Motor neuron (in vitro differentiated cells): ENCODE measurements around the gene CAMTA1. TPM values are rescaled to one million over a fixed set of nuclear protein-coding genes. Genes with fewer than 3 reads are reported as not detected.
A peak's percentile ranks its signal among the peaks of the same experiment; 100 is the strongest.

ENCODE experiments used
- ATAC-seq, 8 experiments: fragments of 200-7000 bp; cut with Tn5 transposase; replicated peaks in 6 of 8; 2 replicates each; pipeline ENCODE4 v1.8.0; 2021; ENCODE audit warnings: mild to moderate bottlenecking in 8 of 8, moderate library complexity in 8 of 8
- H3K27ac ChIP-seq, 2 donors: fragments of 250-450 bp; sonication (Bioruptor Pico); 2 replicates each; pipeline ENCODE4 v1.9.0; 2021; ENCODE audit warnings: antibody characterized with exemption in 2 of 2, mild to moderate bottlenecking in 2 of 2, moderate library complexity in 1 of 2
- H3K4me1 ChIP-seq, 2 donors: fragments of 250-450 bp; sonication (Bioruptor Pico); replicated peaks in 1 of 2; 2 replicates each; pipeline ENCODE4 v1.6.1; 2021; ENCODE audit warnings: antibody characterized with exemption in 2 of 2, mild to moderate bottlenecking in 2 of 2, moderate library complexity in 1 of 2
- H3K4me3 ChIP-seq, 5 donors: fragments of 250-450 bp; sonication (Bioruptor Pico); 2 replicates each; pipeline ENCODE4 v1.9.0; 2021; ENCODE audit warnings: antibody characterized with exemption in 5 of 5, mild to moderate bottlenecking in 5 of 5, moderate library complexity in 4 of 5
- WGBS, 10 experiments: fragments of 450-650 bp; shearing (Covaris generic); methylation state at CpG; one replicate each; pipeline ENCODE4 v1.0.0; 2022; 5-methylcytosine and 5-hydroxymethylcytosine counted together
- in situ Hi-C, 9 experiments: fragments of 400-800 bp; cut with MboI; loops; one replicate each; pipeline ENCODE4 v1.15.0; 2021; ENCODE audit warnings: low sequenced_read_pairs in 9 of 9, low pct_unique_long_range_greater_than_20kb in 2 of 9; ENCODE audit not compliant: unreplicated experiment in 9 of 9
- total RNA-seq, 8 experiments: library from RNA; unstranded; fragments of 300-600 nt; gene quantifications; 2 replicates each; pipeline versions ENCODE4 v1.2.3 to v1.2.4, GENCODE V29; 2022

CAMTA1 gene
- total RNA-seq, 8 experiments from 2014 or later = 38.5 to 145 (median 77.6) TPM

DNA sequence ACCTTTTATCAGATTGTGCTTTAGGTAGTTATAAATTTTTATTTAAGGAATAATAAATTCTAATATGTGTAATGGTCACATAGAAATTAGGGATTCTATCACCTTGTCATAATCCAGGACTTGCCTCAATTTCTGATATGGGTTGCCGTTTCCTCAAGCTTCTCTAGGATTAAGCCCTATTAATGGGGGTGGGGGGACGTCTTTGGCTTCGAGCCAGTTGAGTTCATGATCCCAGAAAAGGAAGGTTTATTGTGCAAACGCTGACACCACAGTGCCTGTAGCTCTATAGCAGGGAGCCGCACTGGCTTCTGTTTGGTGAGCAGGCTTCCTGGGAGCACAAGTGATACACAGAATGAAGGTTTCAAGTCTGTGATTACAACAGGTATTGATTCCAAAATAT lies 963.9 kb downstream of the CAMTA1 start:
- 23 to 70% (median 44%) methylated on average over 2 to 5 of the region's 5 CpGs; no CpG with 5 or more reads in 2 of the 10 experiments for WGBS, 10 experiments
- Histone ChIP-seq H3K4me1 (peaks cover 9 to 12% of the 10 kb centered on the region in 2 donors), H3K27ac (no peak overlapping the region), H3K4me3 (no peak overlapping the region)
- in situ Hi-C loops = loop anchor here in 1 of 9 experiments (10.0 kb wide), 1 partner anchor 74 kb away; no protein-coding TSS in a partner anchor
- ATAC-seq = no peak

DNA sequence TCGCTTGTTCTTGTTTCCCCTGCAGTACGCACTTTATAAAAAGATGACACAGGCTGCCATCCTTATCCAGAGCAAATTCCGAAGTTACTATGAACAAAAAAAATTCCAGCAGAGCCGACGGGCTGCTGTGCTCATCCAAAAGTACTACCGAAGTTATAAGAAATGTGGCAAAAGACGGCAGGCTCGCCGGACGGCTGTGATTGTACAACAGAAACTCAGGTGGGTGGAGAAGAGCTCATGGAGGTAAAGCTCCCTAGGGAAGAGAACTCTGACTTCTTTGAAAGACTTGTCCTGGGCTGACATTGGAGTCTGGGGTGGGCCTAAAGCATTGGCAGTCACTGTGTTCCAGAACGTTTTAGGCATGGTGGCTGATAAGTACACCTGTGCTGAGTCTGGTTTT lies 965.9 kb downstream of the CAMTA1 start:
- H3K27ac ChIP-seq = no peak overlapping the region
- WGBS, 10 experiments = 34 to 98% (median 85%) methylated on average over 1 to 11 of the region's 11 CpGs
- in situ Hi-C loops = loop anchor here in 4 of 9 experiments (5.0 to 25.0 kb wide), 2 partner anchors 84 to 89 kb away; no protein-coding TSS in a partner anchor
- peaks cover 9 to 12% of the 10 kb centered on the region in 2 donors for H3K4me1 ChIP-seq
- H3K4me3 ChIP-seq = no peak overlapping the region
- no peak for ATAC-seq

DNA sequence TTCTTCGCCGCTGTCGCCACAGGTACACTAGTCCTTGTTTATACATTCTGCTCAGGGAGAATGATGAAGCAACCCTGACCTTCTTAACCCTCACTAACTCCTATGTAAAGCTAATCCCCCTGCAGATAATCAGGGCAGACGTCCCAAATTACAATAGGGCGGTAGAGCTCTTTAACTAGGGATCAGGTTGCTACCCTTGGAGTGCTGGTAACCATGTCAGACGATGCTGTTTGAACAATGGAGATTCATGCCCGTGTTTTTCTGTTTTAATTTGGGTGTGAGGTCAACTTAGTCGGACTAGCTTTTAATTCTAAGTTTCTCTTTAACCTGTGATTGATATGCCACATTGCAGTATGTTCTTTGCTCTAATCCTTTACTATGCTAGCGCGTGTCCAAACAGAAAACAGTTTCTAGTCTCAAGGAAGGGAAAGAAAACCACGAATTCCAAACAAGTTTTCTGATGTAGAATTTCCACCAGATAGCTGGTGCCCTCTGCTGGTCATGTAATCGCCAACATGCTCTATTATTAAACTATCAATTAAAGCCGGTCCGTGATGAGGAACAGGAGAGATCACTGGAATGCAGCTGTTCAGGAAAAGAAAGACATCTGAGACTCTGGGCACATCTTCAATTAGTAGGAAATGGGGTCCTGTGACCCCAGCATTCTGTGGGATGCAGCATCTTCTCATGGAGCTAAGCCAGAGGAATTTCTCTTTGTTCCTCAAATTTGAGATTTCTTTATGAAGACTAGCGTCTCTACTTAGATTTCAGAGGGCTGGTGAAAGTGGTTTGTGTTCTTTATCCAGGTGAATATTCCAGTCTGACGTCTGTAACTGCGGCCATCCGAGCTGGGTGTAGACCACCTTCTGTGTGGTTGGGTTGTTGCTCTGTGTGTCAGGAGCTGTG lies 967.5 kb downstream of the CAMTA1 start:
- Histone ChIP-seq H3K4me3 (no peak overlapping the region), H3K27ac (no peak overlapping the region), H3K4me1 (peaks cover 9 to 12% of the 10 kb centered on the region in 2 donors)
- in situ Hi-C loops = loop anchor here in 4 of 9 experiments (5.0 to 25.0 kb wide), 2 partner anchors 85 to 90 kb away; no protein-coding TSS in a partner anchor
- WGBS, 10 experiments = 0 to 46% (median 20%) methylated on average over 1 to 18 of the region's 18 CpGs
- peak; percentile 57 to 93 (median 68) for ATAC-seq

DNA sequence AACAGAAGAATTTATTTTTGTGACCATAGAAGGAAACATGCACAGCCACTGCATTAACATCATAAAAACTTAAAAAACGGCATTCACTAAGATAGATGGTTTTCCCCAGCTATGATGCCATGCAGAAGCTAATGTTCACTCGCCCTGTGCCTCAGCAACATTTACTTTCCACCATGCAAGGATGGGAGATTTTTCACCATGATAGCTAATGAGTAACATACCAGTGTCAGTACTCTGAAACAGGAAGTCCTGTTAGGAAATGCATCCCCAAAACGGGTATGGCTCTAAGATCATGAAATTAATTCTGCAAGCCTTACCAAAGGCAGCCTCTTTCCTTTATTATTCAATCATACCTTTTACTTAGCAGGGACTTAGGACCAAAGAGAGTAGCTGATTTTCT lies 968.4 kb downstream of the CAMTA1 start:
- no peak for ATAC-seq
- 13 to 92% (median 58%) methylated on average over 1 to 3 of the region's 3 CpGs; no CpG with 5 or more reads in 1 of the 10 experiments for WGBS, 10 experiments
- no peak overlapping the region for H3K4me3 ChIP-seq
- no peak overlapping the region for H3K27ac ChIP-seq
- H3K4me1 ChIP-seq = peaks cover 9 to 12% of the 10 kb centered on the region in 2 donors
- in situ Hi-C loops = loop anchor here in 4 of 9 experiments (5.0 to 25.0 kb wide), 2 partner anchors 86 to 91 kb away; no protein-coding TSS in a partner anchor

GRCh38 chr1:7754234-7754633 lies 969.0 kb downstream of the CAMTA1 start:
- WGBS, 10 experiments = 30 to 94% (median 84%) methylated on average over 2 to 3 of the region's 3 CpGs; no CpG with 5 or more reads in 1 of the 10 experiments
- H3K4me3 ChIP-seq = no peak overlapping the region
- no peak overlapping the region for H3K27ac ChIP-seq
- no peak for ATAC-seq
- peaks cover 9 to 12% of the 10 kb centered on the region in 2 donors for H3K4me1 ChIP-seq
- in situ Hi-C loops = loop anchor here in 4 of 9 experiments (5.0 to 25.0 kb wide), 2 partner anchors 87 to 92 kb away; no protein-coding TSS in a partner anchor

DNA sequence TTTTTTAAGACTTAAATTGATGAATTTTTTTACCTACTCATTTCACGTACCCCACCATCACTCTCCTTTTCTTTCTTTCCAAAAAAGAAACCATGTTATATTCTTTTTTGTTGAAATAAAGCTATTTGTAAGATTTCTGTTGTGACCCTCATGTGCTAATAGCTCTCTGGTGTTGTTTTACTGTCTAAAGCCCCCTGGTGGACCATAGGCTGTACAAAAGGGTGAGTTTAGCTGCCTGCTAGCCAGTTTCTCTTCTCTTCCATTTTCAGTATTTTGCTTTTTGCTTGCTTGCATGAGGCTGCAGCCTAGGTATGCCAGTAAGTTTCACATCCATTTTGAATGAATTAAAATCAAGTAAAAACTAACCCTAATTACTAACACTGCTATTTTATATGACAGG lies 970.2 kb downstream of the CAMTA1 start:
- Histone ChIP-seq H3K4me1 (peaks cover 9 to 12% of the 10 kb centered on the region in 2 donors), H3K4me3 (no peak overlapping the region), H3K27ac (no peak overlapping the region)
- in situ Hi-C loops = loop anchor here in 3 of 9 experiments (25.0 kb wide), 1 partner anchor 93 kb away; no protein-coding TSS in a partner anchor
- peak in 1 of 8 experiments; percentile 74 for ATAC-seq
- WGBS, 10 experiments = 0 to 100% (median 33%) methylated on average over 1 of the region's 1 CpG; no CpG with 5 or more reads in 3 of the 10 experiments

GRCh38 chr1:7760245-7760644 lies 975.0 kb downstream of the CAMTA1 start:
- Histone ChIP-seq H3K4me1 (no peaks in the 10 kb centered on the region), H3K27ac (no peak overlapping the region), H3K4me3 (no peak overlapping the region)
- 44 to 100% (median 93%) methylated on average over 1 to 6 of the region's 6 CpGs; no CpG with 5 or more reads in 2 of the 10 experiments for WGBS, 10 experiments
- no peak for ATAC-seq
- in situ Hi-C loops = loop anchor here in 3 of 9 experiments (25.0 kb wide), 1 partner anchor 98 kb away; no protein-coding TSS in a partner anchor

- no peak for ATAC-seq
- Histone ChIP-seq H3K4me1 (no peaks in the 10 kb centered on the region), H3K4me3 (no peak overlapping the region), H3K27ac (no peak overlapping the region)
- in situ Hi-C loops = loop anchor here in 3 of 9 experiments (25.0 kb wide), 1 partner anchor 99 kb away; no protein-coding TSS in a partner anchor
- WGBS, 10 experiments = 13 to 100% (median 77%) methylated on average over 1 to 3 of the region's 3 CpGs; no CpG with 5 or more reads in 2 of the 10 experiments
These were observed 975.8 kb downstream of the CAMTA1 start for GRCh38 chr1:7761103-7761502.

- in situ Hi-C loops = loop anchor here in 3 of 9 experiments (25.0 kb wide), 1 partner anchor 105 kb away; no protein-coding TSS in a partner anchor
- 21 to 100% (median 81%) methylated on average over 1 to 4 of the region's 4 CpGs for WGBS, 10 experiments
- ATAC-seq = no peak
- peaks cover 1 to 4% of the 10 kb centered on the region in 2 donors for H3K4me1 ChIP-seq
- H3K4me3 ChIP-seq = no peak overlapping the region
- H3K27ac ChIP-seq = no peak overlapping the region
These were observed 981.9 kb downstream of the CAMTA1 start for GRCh38 chr1:7767176-7767575.

DNA sequence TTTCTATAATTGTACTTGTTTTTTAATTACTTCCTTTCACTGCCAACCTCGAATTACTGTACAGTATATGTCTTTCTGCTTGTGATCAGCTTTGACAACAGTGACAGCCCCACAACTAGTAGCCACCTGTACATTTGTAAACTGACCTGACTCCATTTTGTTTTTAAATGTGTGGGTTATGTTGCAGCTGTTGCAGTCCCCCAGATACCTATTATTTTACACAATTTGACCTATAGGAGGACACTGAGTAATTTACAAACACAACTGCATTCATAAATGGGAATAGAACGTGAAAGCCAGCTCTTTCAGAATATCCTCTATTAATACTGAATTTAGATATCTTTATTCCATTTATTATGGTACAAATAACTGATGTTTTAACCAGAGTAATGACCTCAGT lies 983.3 kb downstream of the CAMTA1 start:
- 20 to 88% (median 56%) methylated on average over 1 to 2 of the region's 2 CpGs; no CpG with 5 or more reads in 2 of the 10 experiments for WGBS, 10 experiments
- Histone ChIP-seq H3K4me3 (no peak overlapping the region), H3K4me1 (peaks cover 5 to 8% of the 10 kb centered on the region in 2 donors), H3K27ac (no peak overlapping the region)
- in situ Hi-C loops = loop anchor here in 3 of 9 experiments (25.0 kb wide), 1 partner anchor 106 kb away; no protein-coding TSS in a partner anchor
- ATAC-seq = no peak

- in situ Hi-C loops = loop anchor here in 3 of 9 experiments (25.0 kb wide), 1 partner anchor 108 kb away; no protein-coding TSS in a partner anchor
These were observed 984.6 kb downstream of the CAMTA1 start for GRCh38 chr1:7769673-7770412.

DNA sequence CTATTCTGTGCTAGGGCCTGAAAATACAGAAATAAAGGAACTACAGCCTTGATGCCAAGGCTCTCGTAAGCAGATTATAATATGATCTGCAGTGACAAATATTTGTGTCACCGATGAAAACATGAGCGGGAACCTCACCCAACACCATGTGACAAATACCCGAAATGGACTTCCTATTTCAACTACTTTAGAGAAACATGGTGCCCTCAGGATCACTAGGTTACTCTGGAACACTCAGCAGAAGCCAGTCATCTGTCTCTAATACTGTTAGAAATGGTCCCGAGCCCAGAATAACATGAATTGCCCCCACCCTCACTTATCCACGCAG lies 985.4 kb downstream of the CAMTA1 start:
- H3K4me3 ChIP-seq = peak overlapping the region; percentile 89 to 99 (median 98)
- H3K27ac ChIP-seq = peak overlapping the region in 1 of 2 donors; percentile 84
- in situ Hi-C loops = loop anchor here in 3 of 9 experiments (25.0 kb wide), 1 partner anchor 108 kb away; no protein-coding TSS in a partner anchor
- H3K4me1 ChIP-seq = peaks cover 5 to 8% of the 10 kb centered on the region in 2 donors
- peak in 1 of 8 experiments; percentile 1 for ATAC-seq
- 0 to 80% (median 45%) methylated on average over 1 to 6 of the region's 6 CpGs; no CpG with 5 or more reads in 2 of the 10 experiments for WGBS, 10 experiments

More at GRCh38 chr1:7769673-7770412, 984.6 kb downstream of the CAMTA1 start:
- peaks cover 5 to 8% of the 10 kb centered on the region in 2 donors for H3K4me1 ChIP-seq
- WGBS, 10 experiments = 72 to 100% (median 86%) methylated on average over 1 to 12 of the region's 12 CpGs
- no peak overlapping the region for H3K4me3 ChIP-seq
- H3K27ac ChIP-seq = no peak overlapping the region
- ATAC-seq = no peak
